GM12865 (cell line): ENCODE results near the gene NLRP8.

ENCODE experiments used
- DNase-seq: peaks from one replicate; pipeline ENCODE4 v3.0.0; 2010; ENCODE audit warnings: low read depth
- H3K4me3 ChIP-seq: 2 replicates; pipeline ENCODE4 v1.5.1; 2011; ENCODE audit warnings: mild to moderate bottlenecking, low read depth, low read length, control low read depth
- TF ChIP-seq, protein P1 (sequence below): IDR thresholded peaks from 2 replicates; pipeline ENCODE4 v1.5.1; 2011; ENCODE audit warnings: low read length, control low read depth, low read depth, inconsistent platforms; ENCODE audit not compliant: insufficient read depth; ENCODE audit errors: missing control alignments

The NLRP8 gene

DNA sequence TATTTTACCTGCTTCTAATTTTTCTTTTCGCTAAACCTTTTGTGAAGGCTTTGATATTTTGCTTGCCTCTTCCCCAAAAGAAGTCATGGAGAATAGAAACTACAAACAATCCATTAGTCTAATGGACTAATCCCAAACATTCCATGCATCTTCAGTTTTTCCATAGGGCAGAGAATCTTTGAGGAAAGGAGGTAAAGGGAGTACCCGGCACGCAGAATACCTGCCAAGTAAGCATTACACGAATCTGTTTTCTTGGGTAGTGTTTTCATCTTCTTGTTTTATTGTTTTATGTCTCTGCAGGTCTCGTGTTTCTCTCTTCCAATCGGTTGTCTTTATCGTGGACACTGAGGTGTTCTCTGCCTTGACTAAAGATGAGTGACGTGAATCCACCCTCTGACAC, at the start of gene NLRP8:
TSS of gene NLRP8 (plus strand) at position 301 of the 400 bp plus-strand sequence.
- no peak for DNase-seq
- no peak within 1 kb of the TSS for H3K4me3 ChIP-seq
- TF ChIP-seq, protein P1, sequence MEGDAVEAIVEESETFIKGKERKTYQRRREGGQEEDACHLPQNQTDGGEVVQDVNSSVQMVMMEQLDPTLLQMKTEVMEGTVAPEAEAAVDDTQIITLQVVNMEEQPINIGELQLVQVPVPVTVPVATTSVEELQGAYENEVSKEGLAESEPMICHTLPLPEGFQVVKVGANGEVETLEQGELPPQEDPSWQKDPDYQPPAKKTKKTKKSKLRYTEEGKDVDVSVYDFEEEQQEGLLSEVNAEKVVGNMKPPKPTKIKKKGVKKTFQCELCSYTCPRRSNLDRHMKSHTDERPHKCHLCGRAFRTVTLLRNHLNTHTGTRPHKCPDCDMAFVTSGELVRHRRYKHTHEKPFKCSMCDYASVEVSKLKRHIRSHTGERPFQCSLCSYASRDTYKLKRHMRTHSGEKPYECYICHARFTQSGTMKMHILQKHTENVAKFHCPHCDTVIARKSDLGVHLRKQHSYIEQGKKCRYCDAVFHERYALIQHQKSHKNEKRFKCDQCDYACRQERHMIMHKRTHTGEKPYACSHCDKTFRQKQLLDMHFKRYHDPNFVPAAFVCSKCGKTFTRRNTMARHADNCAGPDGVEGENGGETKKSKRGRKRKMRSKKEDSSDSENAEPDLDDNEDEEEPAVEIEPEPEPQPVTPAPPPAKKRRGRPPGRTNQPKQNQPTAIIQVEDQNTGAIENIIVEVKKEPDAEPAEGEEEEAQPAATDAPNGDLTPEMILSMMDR = no peak

DNA sequence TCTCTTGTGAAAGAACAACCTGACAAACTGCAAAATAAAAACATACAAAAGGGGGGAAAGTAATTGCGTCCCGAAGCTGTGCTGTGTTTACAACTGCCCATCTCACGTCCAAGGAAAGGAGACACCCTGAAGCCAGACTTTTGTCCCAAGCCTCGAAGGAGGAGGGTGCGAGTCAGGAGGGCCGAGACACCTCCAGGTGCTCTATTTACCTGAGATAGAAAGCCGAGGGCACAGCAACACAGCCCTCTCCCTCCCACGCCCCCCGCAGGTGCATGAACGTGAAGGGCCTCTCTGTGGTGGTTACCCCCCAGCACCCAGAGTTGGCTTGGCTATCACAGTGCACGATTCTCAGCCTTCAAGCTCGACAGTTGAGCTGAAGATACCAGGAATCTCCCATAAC, 48.7 kb upstream of the NLRP8 start:
- TF ChIP-seq, protein P1 = no peak
- no peak for DNase-seq
- no peak overlapping the region for H3K4me3 ChIP-seq

DNA sequence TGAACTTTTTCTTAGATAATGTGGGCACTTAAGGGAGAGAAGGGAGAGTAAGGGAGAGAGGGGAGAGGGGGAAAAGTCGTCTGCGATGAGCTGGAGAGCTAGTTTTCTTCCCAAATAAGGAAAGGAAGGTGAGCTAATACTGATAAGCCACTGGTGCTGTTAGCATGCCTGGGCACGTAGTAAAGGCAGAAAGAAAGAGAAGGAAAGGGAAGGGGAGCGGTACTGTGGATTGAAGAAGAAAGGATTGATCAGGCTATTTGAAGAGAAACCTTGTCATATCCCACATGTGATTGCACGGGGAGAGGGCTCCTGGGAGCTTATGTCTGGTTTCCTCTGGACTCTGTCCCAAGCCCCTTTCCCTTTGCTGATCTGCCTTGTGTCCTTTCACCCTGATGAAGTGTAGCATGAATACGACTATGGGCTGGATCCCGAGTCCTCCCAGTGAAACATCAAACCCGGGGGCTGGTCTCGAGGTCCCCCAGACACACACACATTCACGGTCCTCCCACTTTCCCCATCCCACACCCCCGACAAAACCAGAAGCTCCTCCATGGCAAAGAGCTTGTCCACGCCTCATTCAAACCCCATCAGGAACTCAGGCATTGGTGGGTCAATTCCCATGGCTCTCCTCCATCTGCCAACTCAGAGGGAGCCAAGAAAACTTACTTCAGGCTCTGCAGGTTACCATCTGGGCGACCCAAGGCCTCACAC, 46.1 kb upstream of the NLRP8 start:
- TF ChIP-seq, protein P1 = no peak
- no peak overlapping the region for H3K4me3 ChIP-seq
- no peak for DNase-seq

DNA sequence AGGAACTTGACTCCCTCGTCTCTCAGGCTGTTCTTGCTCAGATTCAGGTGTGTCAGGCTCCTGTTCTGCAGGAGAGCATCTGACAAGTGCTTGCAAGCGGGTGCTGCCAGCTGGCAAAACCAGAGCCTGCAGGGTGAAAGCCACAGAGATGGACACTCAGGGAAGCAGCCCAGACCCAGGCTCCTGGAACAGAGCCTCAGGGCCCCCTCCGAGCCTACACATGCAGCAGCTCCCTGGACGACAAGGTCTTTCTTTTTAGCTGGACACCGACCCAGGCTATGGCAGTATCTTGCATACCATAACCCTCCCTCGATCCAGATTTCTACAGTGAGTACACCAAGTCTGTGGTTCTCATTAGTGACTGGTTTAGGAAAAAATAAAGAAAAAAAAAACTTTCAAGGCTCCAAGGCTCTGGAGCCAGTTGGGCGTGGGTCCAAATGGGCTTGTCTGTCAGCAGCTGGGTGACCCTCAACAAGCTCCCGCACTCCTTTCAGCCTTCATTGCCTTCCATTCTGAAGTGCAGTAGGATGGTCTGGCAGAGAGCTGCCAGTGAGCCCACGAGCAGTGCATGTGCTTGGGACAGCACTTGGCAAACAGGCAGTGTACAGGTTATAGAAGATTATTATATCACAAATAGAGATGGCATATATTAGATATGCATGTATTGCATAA, 45.4 kb upstream of the NLRP8 start:
- TF ChIP-seq, protein P1 = no peak
- H3K4me3 ChIP-seq = no peak overlapping the region
- DNase-seq = no peak

DNA sequence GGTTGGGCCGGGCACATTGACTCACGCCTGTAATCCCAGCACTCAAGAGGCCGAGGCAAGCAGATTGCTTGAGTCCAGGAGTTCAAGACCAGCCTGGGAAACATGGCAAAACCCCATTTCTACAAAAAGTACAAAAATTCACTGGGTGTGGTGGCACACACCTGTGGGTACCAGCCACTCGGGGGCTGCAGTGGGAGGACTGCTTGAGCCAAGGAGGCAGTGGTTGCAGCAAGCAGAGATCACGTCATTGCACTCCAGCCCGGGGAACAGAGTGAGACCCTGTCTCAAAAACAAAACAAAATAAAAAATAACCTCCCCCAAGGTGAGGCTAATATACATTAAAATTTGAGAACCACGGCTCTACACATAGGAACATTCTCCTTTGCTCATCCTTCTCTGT, 40.3 kb upstream of the NLRP8 start:
- DNase-seq = no peak
- TF ChIP-seq, protein P1 = no peak
- H3K4me3 ChIP-seq = no peak overlapping the region

DNA sequence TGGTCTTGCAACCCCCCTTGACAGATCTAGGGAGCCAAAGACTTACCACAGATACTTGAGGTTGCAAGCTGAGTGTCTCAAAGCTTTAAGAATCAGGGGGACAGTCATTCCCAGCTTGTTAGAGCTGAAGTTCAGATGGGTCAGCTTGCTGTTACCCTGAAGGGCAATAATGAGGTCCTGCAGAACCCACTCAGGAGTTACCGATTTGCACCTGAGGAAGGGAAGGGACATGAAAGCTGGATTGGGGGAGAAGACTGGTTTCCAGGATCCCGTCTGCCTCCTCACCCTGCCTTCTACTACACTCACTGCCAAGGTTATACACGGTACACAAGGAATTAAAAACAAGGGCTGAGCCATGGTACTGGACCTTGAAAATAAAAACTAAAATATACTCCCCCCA, 39.9 kb upstream of the NLRP8 start:
- H3K4me3 ChIP-seq = no peak overlapping the region
- TF ChIP-seq, protein P1 = no peak
- no peak for DNase-seq

DNA sequence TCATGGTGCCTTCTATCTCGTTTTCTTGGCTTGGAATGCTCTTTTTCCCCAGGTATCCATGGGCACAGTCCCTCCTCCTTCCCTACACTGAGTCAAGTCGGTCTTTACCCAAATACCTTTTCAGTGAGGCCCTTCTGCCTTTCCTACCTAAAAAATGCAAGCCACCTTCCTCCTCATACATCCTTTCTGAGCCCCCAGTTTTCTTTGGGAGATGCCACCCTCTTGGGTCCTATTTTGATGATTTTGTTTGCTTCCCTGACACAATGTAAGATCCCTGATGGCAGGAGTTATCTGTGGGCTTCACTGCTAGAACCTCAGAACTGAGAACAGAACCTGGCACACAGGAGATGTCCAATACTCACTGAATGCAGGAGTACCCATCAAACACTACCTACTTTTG, 37.8 kb upstream of the NLRP8 start:
- DNase-seq = no peak

More for the DNA sequence above, 37.8 kb upstream of the NLRP8 start:
- H3K4me3 ChIP-seq = no peak overlapping the region
- TF ChIP-seq, protein P1 = no peak
